ENCODE results near the gene NKD2.

Gene NKD2

DNA sequence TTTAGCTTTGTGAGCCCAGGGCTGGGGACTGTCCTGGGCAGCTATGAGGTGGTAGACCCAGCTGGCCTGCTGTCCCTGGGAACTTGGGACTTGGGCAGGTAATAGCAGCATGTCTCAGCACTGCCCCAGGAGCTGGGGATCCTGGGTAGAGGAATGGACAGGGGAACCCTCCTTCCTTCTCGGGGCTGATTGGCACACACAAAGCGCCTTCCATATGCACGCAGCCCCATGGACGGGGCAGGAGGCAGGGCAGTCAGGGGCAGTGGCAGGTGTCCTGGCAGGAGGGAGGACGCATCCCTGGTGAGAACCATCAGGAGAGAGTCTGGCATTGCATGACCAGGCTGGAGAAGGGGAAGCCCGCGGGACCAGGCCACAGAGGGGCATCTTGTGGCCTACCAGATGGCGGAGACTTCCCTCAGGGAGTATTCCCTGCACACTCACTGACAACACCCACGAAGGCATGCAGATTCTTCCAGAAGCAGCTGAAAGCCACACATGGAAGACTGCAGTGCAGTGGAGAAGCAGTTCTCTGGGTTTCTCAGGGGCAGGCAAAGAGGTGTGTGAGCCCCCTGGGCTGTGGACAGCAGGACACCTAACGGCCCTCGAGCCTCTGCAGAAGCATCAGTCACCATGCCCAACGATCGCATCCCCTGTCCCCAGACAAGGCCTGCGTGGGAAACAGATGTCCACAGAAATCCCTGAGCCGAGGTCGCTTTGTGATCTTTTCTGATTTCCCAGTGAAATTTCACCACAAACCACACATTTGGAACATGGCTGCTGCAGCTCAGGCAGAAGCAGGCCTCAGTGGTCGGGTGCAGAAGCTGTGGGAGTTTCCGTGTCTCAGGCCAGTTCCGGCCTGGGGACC, 7.0 kb upstream of the NKD2 start:
- no peak for DNase-seq

GRCh38 chr5:1002271-1002546, 6.4 kb upstream of the NKD2 start:
- no peak for DNase-seq

GRCh38 chr5:1002836-1003235, 5.8 kb upstream of the NKD2 start:
- no peak for DNase-seq

- no peak for DNase-seq
These were observed 5.2 kb upstream of the NKD2 start for GRCh38 chr5:1003296-1003937.

DNA sequence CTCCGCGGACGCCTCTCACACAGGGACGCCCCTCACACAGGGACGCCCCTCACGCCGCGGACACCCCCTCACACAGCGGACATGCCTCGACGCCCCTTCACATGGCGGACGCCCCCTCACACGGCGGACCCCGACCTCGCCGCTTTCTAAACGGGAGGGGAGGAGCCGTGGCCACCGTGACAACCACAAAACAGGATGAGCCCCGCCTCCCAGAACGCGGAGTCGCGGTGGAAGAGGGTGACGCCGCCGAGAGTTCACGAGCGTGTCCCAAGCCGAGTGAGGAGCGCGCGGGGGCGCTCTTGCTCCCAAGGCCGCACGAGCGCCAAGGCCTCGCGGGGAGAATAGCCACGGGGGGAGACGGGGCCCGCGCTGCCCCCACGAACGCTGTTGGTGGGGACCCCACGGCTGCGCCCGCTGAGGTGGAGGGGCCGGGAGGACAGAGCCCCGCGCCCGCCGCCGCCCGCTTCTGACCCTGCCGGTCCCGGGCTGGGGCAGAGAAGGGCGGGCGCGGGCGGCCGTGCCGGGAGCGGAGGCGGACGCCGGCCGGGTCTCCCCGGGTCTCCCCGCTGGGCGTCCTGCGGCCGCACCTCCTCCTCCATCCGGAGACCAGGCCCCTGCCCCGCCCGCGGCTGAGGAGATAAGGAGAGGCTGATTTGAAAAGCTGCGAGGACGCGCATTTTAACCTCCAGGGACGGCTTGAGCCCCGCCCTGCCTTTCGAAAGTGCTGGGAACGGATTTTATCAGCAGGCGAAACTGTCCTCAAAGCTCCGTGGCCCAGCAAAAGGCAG, 3.9 kb upstream of the NKD2 start:
- DNase-seq = peak; percentile 36

- no peak for DNase-seq
These were observed 3.3 kb upstream of the NKD2 start for GRCh38 chr5:1005249-1005851.

GRCh38 chr5:1005904-1006655, 2.5 kb upstream of the NKD2 start:
- no peak for DNase-seq

DNA sequence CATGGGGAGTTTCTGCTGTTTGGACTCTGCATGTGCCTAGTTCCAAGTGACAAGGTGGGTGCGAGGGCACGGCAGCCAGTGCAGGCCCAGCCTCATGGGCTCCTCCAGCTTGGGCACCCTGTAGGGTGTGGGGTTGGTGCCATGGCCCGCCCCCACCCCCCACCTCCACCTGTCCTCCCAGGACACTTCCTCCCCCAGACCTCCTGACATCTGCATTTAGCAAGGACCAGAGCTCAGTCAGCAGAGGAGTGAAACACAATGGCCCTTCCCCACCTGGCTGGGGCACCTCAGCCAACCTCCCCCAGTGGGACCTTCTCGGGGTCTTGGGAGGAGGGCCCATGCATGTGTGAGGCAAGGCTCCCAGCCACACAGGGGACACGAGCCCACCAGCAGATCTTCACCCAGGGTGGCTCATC, 1.9 kb upstream of the NKD2 start:
- DNase-seq = no peak

DNA sequence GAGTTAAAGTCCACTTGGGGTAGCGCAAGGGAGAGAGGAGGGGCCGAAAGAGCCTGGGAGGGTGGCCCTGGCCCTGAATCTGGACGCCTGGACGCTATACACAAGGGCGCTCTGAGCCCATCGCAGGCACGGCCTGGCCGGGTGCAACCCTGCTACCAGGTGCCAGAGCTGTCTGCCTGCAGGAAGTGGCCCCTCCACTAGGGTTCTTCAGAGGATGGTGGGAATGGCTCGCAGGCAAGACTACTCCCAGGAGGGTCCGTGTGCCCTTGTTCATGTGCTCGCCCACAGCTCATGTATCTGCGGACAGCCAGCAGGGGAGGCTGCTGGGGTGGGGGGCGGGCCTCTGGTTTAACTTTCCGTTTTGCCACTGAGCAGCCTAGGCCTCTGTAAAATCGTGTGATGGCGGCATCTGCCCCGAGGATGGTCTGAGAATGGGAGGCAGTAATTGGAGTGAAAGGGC, 1.4 kb upstream of the NKD2 start:
- no peak for DNase-seq

GRCh38 chr5:1007681-1008450, 736 bp upstream of the NKD2 start:
- no peak for DNase-seq

- no peak for DNase-seq
These were observed 968 bp downstream of the NKD2 start for GRCh38 chr5:1009359-1010180.

DNA sequence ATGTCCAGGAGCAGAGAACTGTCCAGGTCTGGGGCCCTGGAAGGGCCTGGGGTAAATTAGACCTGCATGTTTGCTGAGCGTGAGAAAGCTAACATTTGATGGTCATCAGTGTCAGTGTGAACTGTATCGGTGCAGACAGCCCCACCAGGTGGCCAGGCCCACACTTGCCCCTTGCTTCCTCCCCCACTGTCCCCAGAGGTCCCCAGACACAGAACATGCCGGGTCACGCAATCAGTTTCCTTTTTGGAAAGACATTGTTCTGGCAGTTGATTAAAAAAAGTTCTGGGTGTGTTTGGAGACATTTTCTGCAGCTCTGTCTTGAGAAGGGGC, 1.5 kb downstream of the NKD2 start:
- no peak for DNase-seq

- DNase-seq = no peak
These were observed 2.0 kb downstream of the NKD2 start for GRCh38 chr5:1010641-1011046.

DNA sequence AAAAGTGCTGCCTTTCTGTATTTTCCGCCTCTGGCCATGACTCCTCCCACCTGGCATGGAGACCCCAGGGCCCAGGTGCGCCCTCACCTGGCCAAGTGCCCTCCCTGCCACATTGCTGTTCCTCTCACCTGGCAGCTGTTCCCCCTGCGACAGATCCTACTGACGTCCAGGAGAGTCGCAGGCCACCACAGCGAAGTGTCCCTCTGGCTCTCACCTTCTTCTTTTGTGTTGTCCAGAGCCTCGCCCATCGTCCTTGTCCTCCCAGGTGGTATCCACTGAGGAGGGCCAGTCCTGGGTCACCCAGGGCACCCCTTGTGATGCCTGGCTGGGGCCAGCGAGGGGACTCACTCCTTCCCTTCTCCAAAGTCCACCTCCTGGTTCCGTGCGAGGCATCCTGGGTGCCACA, 2.6 kb downstream of the NKD2 start:
- DNase-seq = peak; percentile 64

GRCh38 chr5:1011741-1012312, 3.2 kb downstream of the NKD2 start:
- DNase-seq = no peak

- DNase-seq = no peak
These were observed 3.8 kb downstream of the NKD2 start for GRCh38 chr5:1012313-1012841.

DNA sequence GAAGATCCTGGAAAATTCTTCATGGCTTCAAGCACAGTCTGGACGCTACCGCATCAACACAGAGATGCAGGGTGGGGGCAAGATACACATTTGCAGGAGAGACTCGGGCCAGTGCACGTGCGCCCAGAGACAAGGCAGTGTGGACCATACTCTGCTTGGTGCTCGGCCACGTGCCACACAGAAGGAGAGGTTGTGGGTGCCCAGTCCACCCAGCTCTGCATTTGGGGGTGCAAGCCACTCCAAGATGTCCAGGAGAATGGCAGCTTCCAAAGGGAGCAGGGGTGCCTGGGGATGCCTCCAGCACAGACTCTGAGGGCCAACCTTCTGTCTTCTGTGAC, 4.3 kb downstream of the NKD2 start:
- DNase-seq = no peak

- DNase-seq = no peak
These were observed 4.8 kb downstream of the NKD2 start for GRCh38 chr5:1013238-1013947.

DNA sequence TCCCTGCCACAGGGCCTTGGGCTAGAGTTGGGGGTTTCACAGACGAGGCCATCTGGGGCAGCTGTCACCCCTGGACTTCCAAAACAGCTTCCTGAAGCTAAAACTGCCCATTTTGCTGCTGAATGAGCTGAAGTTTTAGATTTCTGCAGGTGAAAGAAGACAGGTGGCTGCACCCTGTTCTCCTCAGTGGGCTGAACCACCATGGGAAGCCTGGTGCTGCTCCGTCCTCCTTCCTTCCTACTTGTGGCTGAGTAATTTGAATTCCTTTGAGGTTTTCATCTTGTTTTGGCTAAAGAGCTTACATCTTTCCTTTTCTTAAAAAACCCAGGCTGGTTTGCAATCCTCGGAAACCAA, 5.3 kb downstream of the NKD2 start:
- no peak for DNase-seq

- DNase-seq = no peak
These were observed 5.7 kb downstream of the NKD2 start for GRCh38 chr5:1014346-1014745.

All from activated CD4-positive, alpha-beta T cell treated with anti-CD3 and anti-CD28 coated beads, Interleukin-2, Interleukin-6, amounts not matched to agents 100 ng/mL and 50 ng/mL, durations not matched to agents 16 hours and 8 hours (primary cell).